ENCODE results near the gene DLG2. TPM values are rescaled to one million over a fixed set of nuclear protein-coding genes. Genes with fewer than 3 reads are reported as not detected.

Gene DLG2
- polyA plus RNA-seq, 3 donors = 0.24 to 0.39 TPM; not detected in 1

- Histone ChIP-seq H3K9me3 (replicated peaks in 1 of 2; ENCODE audit: control insufficient read depth in 1 of 2, insufficient read depth in 1 of 2, low read length in 2 of 2) (no peaks in the 10 kb centered on the region), H3K27me3 (ENCODE audit: control insufficient read depth in 2 of 2, insufficient read depth in 2 of 2, low read length in 2 of 2) (no peaks in the 10 kb centered on the region), H3K79me2 (ENCODE audit: insufficient read depth, low read length) (no peaks in the 10 kb centered on the region), H3K4me2 (replicated peaks; ENCODE audit: extremely low read depth, low read length, poor library complexity, severe bottlenecking) (no peak overlapping the region), H3K36me3 (replicated peaks in 1 of 2; ENCODE audit: control insufficient read depth in 1 of 2, insufficient read depth in 2 of 2, low read length in 2 of 2) (no peaks in the 10 kb centered on the region), H3K9ac (ENCODE audit: insufficient read depth, low read length, poor library complexity, severe bottlenecking) (no peak overlapping the region), H3K27ac (ENCODE audit: low read depth in 1 of 2, low read length in 2 of 2) (no peak overlapping the region), H2AFZ (ENCODE audit: insufficient read depth, low read depth, low read length, poor library complexity, severe bottlenecking) (no peak overlapping the region), H3K4me3 (replicated peaks in 1 of 3; ENCODE audit: low read depth in 2 of 3, low read length in 3 of 3) (no peak overlapping the region), H3K4me1 (ENCODE audit: control insufficient read depth in 1 of 2, insufficient read depth in 2 of 2, low read length in 2 of 2) (no peaks in the 10 kb centered on the region), H4K20me1 (ENCODE audit: insufficient read depth, low read length) (no peaks in the 10 kb centered on the region)
- no peak overlapping the region for H3K4me3 Mint-ChIP-seq
- H3K27ac Mint-ChIP-seq = no peak overlapping the region
- TF ChIP-seq, protein P1, sequence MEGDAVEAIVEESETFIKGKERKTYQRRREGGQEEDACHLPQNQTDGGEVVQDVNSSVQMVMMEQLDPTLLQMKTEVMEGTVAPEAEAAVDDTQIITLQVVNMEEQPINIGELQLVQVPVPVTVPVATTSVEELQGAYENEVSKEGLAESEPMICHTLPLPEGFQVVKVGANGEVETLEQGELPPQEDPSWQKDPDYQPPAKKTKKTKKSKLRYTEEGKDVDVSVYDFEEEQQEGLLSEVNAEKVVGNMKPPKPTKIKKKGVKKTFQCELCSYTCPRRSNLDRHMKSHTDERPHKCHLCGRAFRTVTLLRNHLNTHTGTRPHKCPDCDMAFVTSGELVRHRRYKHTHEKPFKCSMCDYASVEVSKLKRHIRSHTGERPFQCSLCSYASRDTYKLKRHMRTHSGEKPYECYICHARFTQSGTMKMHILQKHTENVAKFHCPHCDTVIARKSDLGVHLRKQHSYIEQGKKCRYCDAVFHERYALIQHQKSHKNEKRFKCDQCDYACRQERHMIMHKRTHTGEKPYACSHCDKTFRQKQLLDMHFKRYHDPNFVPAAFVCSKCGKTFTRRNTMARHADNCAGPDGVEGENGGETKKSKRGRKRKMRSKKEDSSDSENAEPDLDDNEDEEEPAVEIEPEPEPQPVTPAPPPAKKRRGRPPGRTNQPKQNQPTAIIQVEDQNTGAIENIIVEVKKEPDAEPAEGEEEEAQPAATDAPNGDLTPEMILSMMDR (IDR thresholded peaks at IDR 0.05) = no peak
- H3K4me1 Mint-ChIP-seq = no peaks in the 10 kb centered on the region
- no peaks in the 10 kb centered on the region for H3K36me3 Mint-ChIP-seq
- peaks cover 0 to 5% (median 0%) of the 10 kb centered on the region in 7 donors for H3K9me3 Mint-ChIP-seq
- intact Hi-C loops (cut with micrococcal nuclease) = no loop called here
- H3K27me3 Mint-ChIP-seq (ENCODE audit: low read depth in 3 of 3) = no peaks in the 10 kb centered on the region
- no peak for DNase-seq
These were observed 1756.1 kb downstream of the DLG2 start for GRCh38 chr11:83871054-83871453.

DNA sequence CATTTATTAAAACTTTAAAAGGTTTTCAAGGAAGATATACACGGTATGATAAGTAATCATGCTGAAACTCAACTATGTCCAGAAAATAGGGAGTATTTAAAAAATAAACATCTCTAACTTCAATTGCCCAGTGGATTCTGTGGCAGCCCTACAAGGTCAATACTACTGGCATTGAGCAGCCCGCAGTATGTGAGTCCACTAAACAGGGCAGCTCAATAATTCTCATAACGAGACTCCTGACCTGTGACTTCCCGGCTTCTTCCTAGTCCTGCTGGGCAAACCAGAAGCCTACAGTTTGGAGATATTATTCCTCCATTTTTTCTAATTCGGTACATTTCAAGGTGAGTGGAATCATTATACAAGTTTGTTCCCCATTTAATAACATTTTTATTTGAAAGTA lies 1760.5 kb downstream of the DLG2 start:
- Histone ChIP-seq H3K9ac (ENCODE audit: insufficient read depth, low read length, poor library complexity, severe bottlenecking) (no peak overlapping the region), H3K4me3 (replicated peaks in 1 of 3; ENCODE audit: low read depth in 2 of 3, low read length in 3 of 3) (no peak overlapping the region), H2AFZ (ENCODE audit: insufficient read depth, low read depth, low read length, poor library complexity, severe bottlenecking) (no peak overlapping the region), H3K4me1 (ENCODE audit: control insufficient read depth in 1 of 2, insufficient read depth in 2 of 2, low read length in 2 of 2) (no peaks in the 10 kb centered on the region), H3K27me3 (ENCODE audit: control insufficient read depth in 2 of 2, insufficient read depth in 2 of 2, low read length in 2 of 2) (no peaks in the 10 kb centered on the region), H3K79me2 (ENCODE audit: insufficient read depth, low read length) (no peaks in the 10 kb centered on the region), H3K36me3 (replicated peaks in 1 of 2; ENCODE audit: control insufficient read depth in 1 of 2, insufficient read depth in 2 of 2, low read length in 2 of 2) (no peaks in the 10 kb centered on the region), H3K27ac (ENCODE audit: low read depth in 1 of 2, low read length in 2 of 2) (no peak overlapping the region), H3K9me3 (replicated peaks in 1 of 2; ENCODE audit: control insufficient read depth in 1 of 2, insufficient read depth in 1 of 2, low read length in 2 of 2) (no peaks in the 10 kb centered on the region), H3K4me2 (replicated peaks; ENCODE audit: extremely low read depth, low read length, poor library complexity, severe bottlenecking) (no peak overlapping the region), H4K20me1 (ENCODE audit: insufficient read depth, low read length) (no peaks in the 10 kb centered on the region)
- Mint-ChIP-seq H3K4me3 (no peak overlapping the region), H3K4me1 (no peaks in the 10 kb centered on the region), H3K36me3 (no peaks in the 10 kb centered on the region), H3K27ac (no peak overlapping the region), H3K9me3 (peaks cover 0 to 4% (median 0%) of the 10 kb centered on the region in 7 donors), H3K27me3 (ENCODE audit: low read depth in 3 of 3) (peaks cover 0 to 3% (median 1%) of the 10 kb centered on the region in 3 donors)
- 93% methylated on average over 2 of the region's 5 CpGs for WGBS (ENCODE audit: insufficient coverage)
- intact Hi-C loops (cut with micrococcal nuclease) = no loop called here
- TF ChIP-seq, protein P1 (IDR thresholded peaks at IDR 0.05) = no peak
- no peak for DNase-seq

All from CD14-positive monocyte (primary cell).